Right renal cortex interstitium (tissue), 3 donors: ENCODE data around the gene COX6B2. TPM values are rescaled to one million over a fixed set of nuclear protein-coding genes. Genes with fewer than 3 reads are reported as not detected.
"Not testable (repeated sequence)": the region's sequence is repeated elsewhere in the genome, so short reads cannot be mapped to it uniquely, and the experiment has no call there.

Experiments
- DNase-seq, 3 donors: peaks; one replicate each; pipeline ENCODE4 v3.0.0-alpha.2; 2013; ENCODE audit warnings: low read depth in 3 of 3, low spot score in 2 of 3
- polyA plus RNA-seq, 3 donors: library from polyadenylated mRNA; unstranded; fragments of 120-200 nt; gene quantifications; one replicate each; pipeline ENCODE4 v1.2.1, GENCODE V29; 2013; ENCODE audit not compliant: insufficient read length in 3 of 3

Gene COX6B2
- polyA plus RNA-seq, 3 donors, result 0.31 to 0.97 (median 0.54) TPM

DNA sequence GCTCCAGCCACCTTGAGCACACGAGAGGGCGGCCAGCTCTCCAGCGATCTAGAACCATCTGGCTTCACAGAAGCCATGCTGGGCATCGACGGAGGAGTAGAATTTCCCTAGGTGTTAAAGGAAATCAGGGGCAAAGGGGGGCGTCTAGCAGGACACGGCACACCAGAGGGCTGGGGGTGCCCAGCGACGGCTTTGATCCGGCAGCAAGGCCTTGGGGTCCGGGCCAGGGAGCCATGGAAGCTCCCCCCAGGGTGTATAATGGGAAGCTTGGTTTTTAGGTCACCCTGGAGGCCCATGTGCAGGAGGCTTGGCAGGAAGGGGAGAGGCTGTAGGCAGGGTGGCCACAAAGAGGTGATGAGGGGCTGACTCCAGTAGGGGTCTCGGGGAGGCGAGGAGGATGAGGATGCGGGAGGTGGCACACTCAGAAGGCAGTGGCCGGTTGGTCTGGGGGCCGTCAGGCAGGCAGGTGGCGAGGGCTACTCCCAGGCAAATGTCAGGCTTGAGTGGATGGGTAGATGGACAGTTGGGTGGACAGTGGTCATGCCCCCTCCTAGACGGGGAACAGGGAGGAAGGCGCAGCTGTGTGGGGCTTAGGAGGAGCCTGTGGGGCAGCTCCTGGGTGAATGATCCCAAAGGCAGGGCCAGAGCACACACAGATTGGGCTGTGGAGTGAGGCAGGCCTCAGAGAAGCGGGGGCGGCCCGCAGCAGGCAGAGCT lies 9.3 kb downstream of the COX6B2 start:
- DNase-seq, result no peak

- no peak for DNase-seq
Measured at GRCh38 chr19:55344444-55344843, 10.1 kb downstream of the COX6B2 start.

GRCh38 chr19:55341595-55342531 lies 12.7 kb downstream of the COX6B2 start:
- DNase-seq, result no peak

DNA sequence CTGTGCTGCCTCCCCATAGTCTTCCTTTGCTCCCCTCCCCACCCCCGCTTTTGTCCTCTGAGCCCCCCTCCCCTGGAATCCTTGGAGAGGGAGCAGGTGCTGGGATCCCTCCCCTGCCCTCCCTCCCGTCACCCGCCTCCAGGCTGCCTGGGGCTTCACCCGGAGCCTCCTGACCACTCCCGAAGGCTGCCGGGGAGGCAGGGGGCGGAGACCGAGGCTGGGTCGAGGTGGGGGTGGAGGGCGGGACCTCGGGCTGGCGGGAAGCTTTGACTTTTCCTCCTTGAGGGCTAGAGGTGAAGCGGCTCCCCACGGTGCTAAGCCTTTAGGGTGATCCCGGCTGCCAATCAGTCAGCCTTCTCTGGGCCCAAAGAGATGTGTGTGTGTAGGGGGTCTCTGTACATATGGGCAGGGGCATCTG lies 13.3 kb downstream of the COX6B2 start:
- DNase-seq, result no peak

- DNase-seq, result no peak
Measured at GRCh38 chr19:55340784-55341147, 13.8 kb downstream of the COX6B2 start.

DNA sequence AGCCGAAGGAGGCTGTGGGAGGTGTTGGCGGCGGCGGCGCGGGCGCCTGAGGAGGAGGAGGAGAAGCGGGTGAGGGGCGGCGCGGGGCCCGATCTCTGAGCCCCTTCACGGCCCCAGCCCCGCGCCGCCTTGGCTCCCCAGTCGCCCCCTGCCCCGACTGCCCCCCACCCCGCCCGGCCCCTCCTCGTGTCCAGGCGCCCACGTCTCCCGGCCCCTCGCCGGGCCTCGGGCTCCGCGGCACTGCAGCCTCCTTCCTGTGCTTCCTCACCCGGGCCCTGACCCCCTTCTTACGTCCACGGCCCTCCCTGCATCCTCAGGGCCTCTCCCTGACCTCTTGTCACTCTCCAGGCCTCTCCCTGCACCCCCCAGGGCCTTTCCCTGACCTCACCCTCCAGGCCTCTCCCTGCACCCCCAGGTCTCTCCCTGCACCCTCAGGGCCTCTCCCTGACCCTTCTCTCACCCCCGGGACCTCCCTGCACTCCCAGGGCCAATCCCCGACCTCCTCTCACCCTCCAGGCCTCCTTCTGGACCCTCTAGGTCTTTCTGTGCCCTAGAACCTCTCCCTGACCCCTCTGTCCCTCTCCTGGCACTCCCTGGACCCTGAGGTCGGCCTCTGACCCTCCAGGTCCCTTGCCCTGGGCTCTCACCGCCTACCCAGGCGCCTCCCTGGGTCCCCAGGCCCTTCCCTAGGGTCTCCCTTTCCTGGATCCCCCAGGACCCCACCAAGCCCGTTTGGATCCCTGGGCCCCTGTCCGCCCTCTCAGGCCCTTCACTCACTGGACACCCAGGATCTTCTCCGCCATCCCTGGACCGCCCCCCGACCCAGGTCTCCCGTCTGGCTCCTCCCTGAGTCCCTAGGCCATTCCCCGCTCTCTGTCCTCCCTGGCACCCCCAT lies 14.4 kb downstream of the COX6B2 start:
- no peak for DNase-seq

- DNase-seq, result peak; percentile 100
Measured at GRCh38 chr19:55339105-55339888, 15.2 kb downstream of the COX6B2 start, which contains the start of gene KMT5C. Gene KMT5C (plus strand): TSS chr19:55339876. CDS start chr19:55341937, 2,061 bp downstream.

DNA sequence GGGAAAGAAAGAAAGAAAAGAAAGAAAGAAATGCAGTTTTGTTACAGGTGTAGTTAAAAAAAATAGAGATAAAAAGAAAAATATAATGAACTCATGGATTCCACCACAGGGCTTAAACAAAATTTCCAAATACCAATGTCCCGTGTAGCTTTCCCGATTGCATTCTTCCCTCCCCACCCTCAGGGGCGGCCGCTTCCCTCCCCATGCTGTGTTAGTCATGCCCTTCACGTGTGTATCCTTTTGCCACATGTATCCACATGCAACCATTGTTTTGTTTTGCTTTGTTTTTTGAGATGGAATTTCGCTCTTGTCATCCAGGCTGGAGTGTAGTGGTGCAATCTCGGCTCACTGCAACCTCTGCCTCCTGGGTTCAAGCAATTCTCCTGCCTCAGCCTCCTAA lies 18.4 kb downstream of the COX6B2 start:
- no peak for DNase-seq

DNA sequence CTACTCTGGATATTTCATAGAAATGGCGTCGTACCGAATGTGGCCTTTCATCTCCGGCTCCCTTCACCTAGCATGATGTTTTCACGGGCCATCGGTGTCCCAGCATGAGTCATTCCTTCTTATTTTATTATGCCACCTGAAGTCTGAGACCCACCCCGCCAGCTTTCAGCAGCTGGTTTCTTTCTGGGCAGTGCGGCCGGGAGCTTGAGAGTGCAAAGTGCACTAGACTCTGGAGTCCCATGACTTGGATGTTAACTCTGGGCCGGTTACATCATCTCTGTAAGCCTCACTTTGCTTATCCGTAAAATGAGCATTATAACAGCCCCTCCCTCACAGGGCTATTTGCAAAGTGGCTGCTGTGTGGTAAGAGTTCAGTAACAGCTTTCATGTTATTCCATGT lies 20.6 kb downstream of the COX6B2 start:
- no peak for DNase-seq

- DNase-seq, result not testable (repeated sequence)
Measured at GRCh38 chr19:55329791-55330190, 24.7 kb downstream of the COX6B2 start.

DNA sequence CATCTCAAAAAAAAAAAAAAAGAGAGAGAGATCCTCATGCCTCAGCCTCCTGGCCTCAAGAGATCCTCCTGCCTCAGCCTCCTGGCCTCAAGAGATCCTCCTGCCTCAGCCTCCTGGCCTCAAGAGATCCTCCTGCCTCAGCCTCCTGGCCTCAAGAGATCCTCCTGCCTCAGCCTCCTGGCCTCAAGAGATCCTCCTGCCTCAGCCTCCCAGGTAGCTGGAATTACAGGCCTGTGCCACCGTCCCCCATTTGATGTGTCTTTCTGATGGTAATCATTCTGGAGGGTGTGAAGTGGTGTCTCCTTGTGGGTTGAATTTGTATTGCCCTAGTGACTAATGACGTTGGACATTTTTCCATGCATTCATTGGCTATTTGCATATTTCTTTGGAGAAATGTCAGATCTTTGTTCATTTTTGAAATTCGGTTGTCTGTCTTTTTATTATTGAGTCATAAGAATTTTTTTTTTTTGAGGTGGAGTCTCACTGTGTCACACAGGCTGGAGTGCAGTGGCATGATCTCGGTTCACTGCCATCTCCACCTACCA lies 25.7 kb downstream of the COX6B2 start:
- DNase-seq, result not testable (repeated sequence)

DNA sequence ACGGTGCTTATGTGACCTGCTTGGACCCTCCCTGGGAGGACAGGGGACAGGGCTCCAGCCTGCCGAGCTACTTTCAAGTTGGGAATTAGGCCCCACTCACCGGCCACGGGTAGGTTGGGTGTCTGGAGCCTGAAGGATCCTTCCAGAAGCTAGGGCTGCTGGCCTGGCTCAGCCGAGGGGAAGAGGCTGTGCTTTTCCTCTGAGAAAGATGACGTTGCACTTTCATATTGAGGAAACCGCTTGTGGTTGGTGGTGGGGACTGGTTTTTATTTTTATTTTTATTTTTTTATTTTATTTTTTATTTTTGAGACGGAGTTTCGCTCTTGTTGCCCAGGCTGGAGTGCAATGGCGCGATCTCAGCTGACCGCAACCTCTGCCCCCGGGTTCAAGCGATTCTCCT lies 29.3 kb downstream of the COX6B2 start, which contains the start of gene TMEM150B:
TMEM150B (minus strand) TSS at position 170 of the 400 bp plus-strand sequence. CDS start 4,305 bp downstream, outside the sequence.
- no peak for DNase-seq

GRCh38 chr19:55324662-55325061 lies 29.9 kb downstream of the COX6B2 start:
- DNase-seq, result no peak

DNA sequence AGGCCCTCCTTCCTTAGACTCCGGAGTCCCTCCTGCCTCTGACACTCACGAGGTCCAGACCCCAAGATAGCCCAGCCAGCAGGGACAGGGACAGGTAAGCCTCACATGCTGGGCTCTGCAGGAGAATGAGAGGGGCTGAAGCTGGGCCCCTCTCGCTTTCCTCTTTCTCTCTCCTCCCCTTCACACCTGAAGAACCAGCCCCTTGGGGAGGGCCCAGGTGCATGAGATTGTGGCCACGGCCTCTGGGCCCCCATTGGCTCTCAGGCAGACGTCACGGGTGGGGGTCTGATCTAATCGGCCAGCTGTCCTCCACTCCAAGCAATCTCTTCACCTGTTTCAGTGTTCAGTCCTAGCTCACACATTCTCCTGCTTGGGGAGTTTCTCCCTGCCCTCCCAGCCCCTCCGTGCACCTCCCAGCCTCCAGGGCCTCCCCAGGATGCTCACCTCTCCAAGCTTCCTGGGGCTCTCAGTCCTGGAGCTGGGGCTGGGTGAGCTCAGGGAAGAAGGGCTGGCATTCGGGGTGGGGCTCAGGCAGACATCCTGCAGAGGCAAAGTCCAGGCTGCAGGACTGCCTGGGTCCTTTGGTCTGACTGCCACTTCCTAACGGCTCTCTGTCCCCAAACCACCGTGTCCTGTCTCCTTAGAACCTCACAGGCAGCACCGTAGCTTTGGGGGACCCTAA lies 32.2 kb downstream of the COX6B2 start:
- no peak for DNase-seq

GRCh38 chr19:55321466-55322137 lies 32.9 kb downstream of the COX6B2 start:
- DNase-seq, result no peak

- no peak for DNase-seq
Measured at GRCh38 chr19:55320844-55321419, 33.6 kb downstream of the COX6B2 start.

- DNase-seq, result no peak
Measured at GRCh38 chr19:55319785-55320184, 34.7 kb downstream of the COX6B2 start.

DNA sequence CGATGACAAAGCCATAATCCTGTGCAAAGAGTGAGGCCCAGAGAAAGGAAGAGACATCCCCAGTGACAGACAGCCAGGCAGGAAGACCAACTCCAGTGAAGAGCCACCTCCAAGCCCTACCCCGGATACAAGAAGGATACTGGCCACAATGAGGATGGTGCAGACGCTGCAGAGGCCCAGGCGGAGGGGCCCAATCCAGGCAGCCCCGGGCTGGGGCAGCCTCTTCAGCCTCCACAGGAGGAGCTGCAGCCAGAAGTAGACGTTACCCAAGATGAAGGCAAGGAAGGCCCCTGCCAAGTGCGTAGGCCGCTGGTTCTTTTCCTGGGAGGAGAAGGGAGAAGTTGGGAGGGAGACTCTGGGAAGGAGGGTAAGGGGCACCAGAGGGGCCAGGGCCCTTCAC lies 37.9 kb downstream of the COX6B2 start:
- DNase-seq, result no peak
